ENCODE measurements around the gene TXNDC11.

DNA sequence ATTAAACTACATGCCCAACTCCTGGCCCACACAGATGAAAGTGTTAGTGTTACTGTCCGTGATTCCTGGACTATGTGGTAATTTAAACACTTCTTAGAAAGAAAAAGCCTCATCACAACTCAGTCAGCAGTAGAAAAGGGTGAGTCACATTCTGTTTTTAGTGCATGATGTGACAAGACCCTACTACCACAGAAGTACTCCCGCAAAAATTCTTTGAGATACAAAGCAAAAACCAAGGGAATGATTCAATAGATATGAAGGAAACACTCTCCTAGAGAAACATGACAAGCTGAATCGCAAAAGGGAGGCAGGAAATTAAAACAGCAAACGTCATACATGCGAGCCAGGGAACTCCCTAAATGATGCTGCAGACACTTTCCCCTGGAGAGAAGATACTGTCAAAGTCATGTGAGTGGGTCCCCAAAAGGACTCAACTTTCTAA, 60.0 kb downstream of the TXNDC11 start:
- TF ChIP-seq, protein P1, sequence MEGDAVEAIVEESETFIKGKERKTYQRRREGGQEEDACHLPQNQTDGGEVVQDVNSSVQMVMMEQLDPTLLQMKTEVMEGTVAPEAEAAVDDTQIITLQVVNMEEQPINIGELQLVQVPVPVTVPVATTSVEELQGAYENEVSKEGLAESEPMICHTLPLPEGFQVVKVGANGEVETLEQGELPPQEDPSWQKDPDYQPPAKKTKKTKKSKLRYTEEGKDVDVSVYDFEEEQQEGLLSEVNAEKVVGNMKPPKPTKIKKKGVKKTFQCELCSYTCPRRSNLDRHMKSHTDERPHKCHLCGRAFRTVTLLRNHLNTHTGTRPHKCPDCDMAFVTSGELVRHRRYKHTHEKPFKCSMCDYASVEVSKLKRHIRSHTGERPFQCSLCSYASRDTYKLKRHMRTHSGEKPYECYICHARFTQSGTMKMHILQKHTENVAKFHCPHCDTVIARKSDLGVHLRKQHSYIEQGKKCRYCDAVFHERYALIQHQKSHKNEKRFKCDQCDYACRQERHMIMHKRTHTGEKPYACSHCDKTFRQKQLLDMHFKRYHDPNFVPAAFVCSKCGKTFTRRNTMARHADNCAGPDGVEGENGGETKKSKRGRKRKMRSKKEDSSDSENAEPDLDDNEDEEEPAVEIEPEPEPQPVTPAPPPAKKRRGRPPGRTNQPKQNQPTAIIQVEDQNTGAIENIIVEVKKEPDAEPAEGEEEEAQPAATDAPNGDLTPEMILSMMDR (conservative IDR thresholded peaks at IDR 0.05 in 1 of 2, IDR thresholded peaks at IDR 0.05 in 1 of 2; ENCODE audit: extremely low read depth in 1 of 2, insufficient read depth in 1 of 2, low read depth in 1 of 2, low read length in 2 of 2) = no peak
- no peak for TF ChIP-seq EZH2 (IDR thresholded peaks at IDR 0.05; ENCODE audit: borderline replicate concordance, low read length)
